Fibroblast of skin of abdomen (primary cell): Measurements from ENCODE around the gene VAT1L. TPM values are rescaled to one million over a fixed set of nuclear protein-coding genes. Genes with fewer than 3 reads are reported as not detected.

Source experiments
- DNase-seq: peaks from one replicate; pipeline ENCODE4 v3.0.0-alpha.2; 2013
- polyA plus RNA-seq, 2 experiments: library from polyadenylated mRNA; unstranded; fragments of 120-200 nt; gene quantifications; one replicate each; pipeline ENCODE4 v1.2.1, GENCODE V29; 2013; ENCODE audit not compliant: insufficient read length in 2 of 2

The VAT1L gene
- polyA plus RNA-seq (2013, experiment 1 of 2; ENCODE audit: insufficient read length), result 36.9 TPM
- 36.5 TPM for polyA plus RNA-seq (2013, experiment 2 of 2; ENCODE audit: insufficient read length)

GRCh38 chr16:77788181-77789084 is at the start of gene VAT1L:
Gene VAT1L, plus strand, starts transcription at chr16:77788564. Its CDS starts 119 bp downstream, at chr16:77788683.
- peak; percentile 58 for DNase-seq

- no peak for DNase-seq
Observed at GRCh38 chr16:77738706-77739558, 49.4 kb upstream of the VAT1L start.

GRCh38 chr16:77739559-77739892 is 48.8 kb upstream of the VAT1L start:
- no peak for DNase-seq

- no peak for DNase-seq
Observed at GRCh38 chr16:77744141-77744540, 44.2 kb upstream of the VAT1L start.

GRCh38 chr16:77745972-77746371 is 42.4 kb upstream of the VAT1L start:
- no peak for DNase-seq

GRCh38 chr16:77748421-77749005 is 39.9 kb upstream of the VAT1L start:
- DNase-seq, result no peak

GRCh38 chr16:77749415-77749814 is 38.9 kb upstream of the VAT1L start:
- no peak for DNase-seq

GRCh38 chr16:77758046-77758445 is 30.3 kb upstream of the VAT1L start:
- DNase-seq, result no peak

GRCh38 chr16:77758508-77758907 is 29.9 kb upstream of the VAT1L start:
- DNase-seq, result no peak

- DNase-seq, result no peak
Observed at GRCh38 chr16:77759201-77759600, 29.2 kb upstream of the VAT1L start.

- no peak for DNase-seq
Observed at GRCh38 chr16:77759821-77760220, 28.5 kb upstream of the VAT1L start.

GRCh38 chr16:77760800-77761199 is 27.6 kb upstream of the VAT1L start:
- DNase-seq, result no peak

GRCh38 chr16:77761204-77761603 is 27.2 kb upstream of the VAT1L start:
- DNase-seq, result no peak

GRCh38 chr16:77762262-77762661 is 26.1 kb upstream of the VAT1L start:
- DNase-seq, result no peak

- no peak for DNase-seq
Observed at GRCh38 chr16:77763994-77764393, 24.4 kb upstream of the VAT1L start.

- DNase-seq, result no peak
Observed at GRCh38 chr16:77767211-77767610, 21.2 kb upstream of the VAT1L start.

- no peak for DNase-seq
Observed at GRCh38 chr16:77767826-77768225, 20.5 kb upstream of the VAT1L start.

GRCh38 chr16:77775911-77776909 is 12.2 kb upstream of the VAT1L start:
- DNase-seq, result no peak

- DNase-seq, result no peak
Observed at GRCh38 chr16:77777745-77778144, 10.6 kb upstream of the VAT1L start.

GRCh38 chr16:77780378-77780837 is 8.0 kb upstream of the VAT1L start:
- peak; percentile 94 for DNase-seq

- DNase-seq, result no peak
Observed at GRCh38 chr16:77781091-77781490, 7.3 kb upstream of the VAT1L start.

GRCh38 chr16:77782694-77783093 is 5.7 kb upstream of the VAT1L start:
- DNase-seq, result no peak
